Measurements from ENCODE around the gene ST6GALNAC6.
"Not testable (repeated sequence)": the region's sequence is repeated elsewhere in the genome, so short reads cannot be mapped to it uniquely, and the experiment has no call there.

Gene ST6GALNAC6

GRCh38 chr9:127871531-127871930 lies 27.9 kb downstream of the ST6GALNAC6 start:
- DNase-seq, result no peak

- no peak for DNase-seq
Measured at GRCh38 chr9:127870887-127871286, 28.5 kb downstream of the ST6GALNAC6 start.

GRCh38 chr9:127870153-127870491 lies 29.3 kb downstream of the ST6GALNAC6 start:
- DNase-seq, result not testable (repeated sequence)

- peak; percentile 89 for DNase-seq
Measured at GRCh38 chr9:127869310-127870152, 29.9 kb downstream of the ST6GALNAC6 start.

- DNase-seq, result no peak
Measured at GRCh38 chr9:127868278-127868902, 31.0 kb downstream of the ST6GALNAC6 start.

GRCh38 chr9:127867356-127868277 lies 31.8 kb downstream of the ST6GALNAC6 start:
- no peak for DNase-seq

- no peak for DNase-seq
Measured at GRCh38 chr9:127866535-127866934, 32.9 kb downstream of the ST6GALNAC6 start.

- no peak for DNase-seq
Measured at GRCh38 chr9:127865645-127866464, 33.5 kb downstream of the ST6GALNAC6 start.

GRCh38 chr9:127863191-127863621 lies 36.2 kb downstream of the ST6GALNAC6 start:
- DNase-seq, result no peak

- DNase-seq, result no peak
Measured at GRCh38 chr9:127862075-127863011, 37.1 kb downstream of the ST6GALNAC6 start.

- DNase-seq, result no peak
Measured at GRCh38 chr9:127860779-127861178, 38.6 kb downstream of the ST6GALNAC6 start.

- no peak for DNase-seq
Measured at GRCh38 chr9:127860260-127860659, 39.1 kb downstream of the ST6GALNAC6 start.

GRCh38 chr9:127858041-127858512 lies 41.3 kb downstream of the ST6GALNAC6 start:
- DNase-seq, result peak; percentile 98

GRCh38 chr9:127857278-127857677 lies 42.1 kb downstream of the ST6GALNAC6 start:
- DNase-seq, result no peak

- no peak for DNase-seq
Measured at GRCh38 chr9:127856729-127857116, 42.7 kb downstream of the ST6GALNAC6 start.

- no peak for DNase-seq
Measured at GRCh38 chr9:127856094-127856728, 43.2 kb downstream of the ST6GALNAC6 start.

- no peak for DNase-seq
Measured at GRCh38 chr9:127855522-127855921, 43.9 kb downstream of the ST6GALNAC6 start.

GRCh38 chr9:127854960-127855359 lies 44.4 kb downstream of the ST6GALNAC6 start:
- DNase-seq, result no peak

GRCh38 chr9:127854184-127854806 lies 45.1 kb downstream of the ST6GALNAC6 start, which contains the start of gene ENG:
Gene ENG, minus strand, starts transcription at chr9:127854658. Its CDS starts 303 bp downstream, at chr9:127854355.
- peak; percentile 77 for DNase-seq

Measured in NCI-H69 (cell line).